HEK293 (cell line): ENCODE results near the gene NOXRED1.

ENCODE experiments used
- GLI2 ChIP-seq: fragments of 450-650 bp; formaldehyde crosslinking; IDR thresholded peaks from 2 replicates; pipeline ENCODE4; 2017; ENCODE audit warnings: missing biosample characterization, missing genetic modification characterization, low read depth, borderline replicate concordance
- HOXA7 ChIP-seq: sonication (generic); formaldehyde crosslinking; IDR thresholded peaks from 2 replicates; pipeline ENCODE4 v1.8.1; 2022; ENCODE audit warnings: missing genetic modification reagents, borderline replicate concordance
- MYNN ChIP-seq: fragments of 450-650 bp; formaldehyde crosslinking; IDR thresholded peaks from 2 replicates; pipeline ENCODE4 v1.5.1; 2016; ENCODE audit warnings: missing biosample characterization, missing genetic modification characterization, borderline replicate concordance
- PRDM1 ChIP-seq: fragments of 450-650 bp; formaldehyde crosslinking; IDR thresholded peaks from 2 replicates; pipeline ENCODE4; 2016; ENCODE audit warnings: missing biosample characterization, missing genetic modification characterization
- ZBTB17 ChIP-seq: fragments of 450-650 bp; formaldehyde crosslinking; IDR thresholded peaks from 2 replicates; pipeline ENCODE4 v1.5.1; 2016; ENCODE audit warnings: missing biosample characterization, missing genetic modification characterization
- ZNF184 ChIP-seq: fragments of 450-650 bp; IDR thresholded peaks from 2 replicates; pipeline ENCODE4 v1.5.1; 2018; ENCODE audit warnings: missing biosample characterization, mild to moderate bottlenecking, missing genetic modification characterization
- ZNF2 ChIP-seq: fragments of 450-650 bp; formaldehyde crosslinking; IDR thresholded peaks from 2 replicates; pipeline ENCODE4 v1.5.1; 2016; ENCODE audit warnings: missing biosample characterization, missing genetic modification characterization
- ZNF341 ChIP-seq: fragments of 450-650 bp; formaldehyde crosslinking; IDR thresholded peaks from 2 replicates; pipeline ENCODE4; 2016; ENCODE audit warnings: low read depth, missing biosample characterization, missing genetic modification characterization
- ZNF416 ChIP-seq: fragments of 450-650 bp; formaldehyde crosslinking; IDR thresholded peaks from 2 replicates; pipeline ENCODE4 v1.5.1; 2016; ENCODE audit warnings: missing biosample characterization, missing genetic modification characterization
- ZNF521 ChIP-seq: fragments of 450-650 bp; formaldehyde crosslinking; IDR thresholded peaks from 2 replicates; pipeline ENCODE4 v1.5.1; 2017; ENCODE audit warnings: missing biosample characterization, mild to moderate bottlenecking, missing genetic modification characterization
- ZNF621 ChIP-seq: fragments of 450-650 bp; formaldehyde crosslinking; IDR thresholded peaks from 2 replicates; pipeline ENCODE4 v1.5.1; 2017; ENCODE audit warnings: missing biosample characterization, missing genetic modification characterization
- ZNF654 ChIP-seq: fragments of 450-650 bp; formaldehyde crosslinking; IDR thresholded peaks from 2 replicates; pipeline ENCODE4 v1.5.1; 2016; ENCODE audit warnings: low read depth, missing biosample characterization, missing genetic modification characterization
- ZNF701 ChIP-seq: fragments of 450-650 bp; formaldehyde crosslinking; IDR thresholded peaks from 2 replicates; pipeline ENCODE4 v1.5.1; 2016; ENCODE audit warnings: missing biosample characterization, missing genetic modification characterization
- ZNF785 ChIP-seq: fragments of 450-650 bp; formaldehyde crosslinking; IDR thresholded peaks from 2 replicates; pipeline ENCODE4 v1.5.1; 2016; ENCODE audit warnings: missing biosample characterization, missing genetic modification characterization
- TF ChIP-seq, protein P1 (sequence below): fragments of 450-650 bp; formaldehyde crosslinking; IDR thresholded peaks from 2 replicates; pipeline ENCODE4 v1.5.1; 2016; ENCODE audit warnings: missing biosample characterization, missing genetic modification characterization
- TF ChIP-seq, protein P2 (sequence below): fragments of 450-650 bp; formaldehyde crosslinking; IDR thresholded peaks from 2 replicates; pipeline ENCODE4 v1.5.1; 2016; ENCODE audit warnings: missing biosample characterization, missing genetic modification characterization, borderline replicate concordance
- TF ChIP-seq, protein P3 (sequence below): IDR thresholded peaks from 2 replicates; pipeline ENCODE4 v1.6.1; 2011; ENCODE audit warnings: mild to moderate bottlenecking, low read depth, low read length, borderline replicate concordance
- TF ChIP-seq, protein P4 (sequence below): fragments of 450-650 bp; formaldehyde crosslinking; IDR thresholded peaks from 2 replicates; pipeline ENCODE4 v1.5.1; 2016; ENCODE audit warnings: missing biosample characterization, missing genetic modification characterization, borderline replicate concordance
- TF ChIP-seq, protein P5 (sequence below): fragments of 450-650 bp; formaldehyde crosslinking; IDR thresholded peaks from 2 replicates; pipeline ENCODE4 v1.5.1; 2016; ENCODE audit warnings: missing biosample characterization, missing genetic modification characterization
- TF ChIP-seq, protein P6 (sequence below): fragments of 450-650 bp; formaldehyde crosslinking; IDR thresholded peaks from 2 replicates; pipeline ENCODE4 v1.5.1; 2016; ENCODE audit warnings: missing biosample characterization, missing genetic modification characterization
- TF ChIP-seq, protein P7 (sequence below): fragments of 450-650 bp; formaldehyde crosslinking; IDR thresholded peaks from 2 replicates; pipeline ENCODE4 v1.5.1; 2016; ENCODE audit warnings: missing biosample characterization, missing genetic modification characterization

NOXRED1 gene

DNA sequence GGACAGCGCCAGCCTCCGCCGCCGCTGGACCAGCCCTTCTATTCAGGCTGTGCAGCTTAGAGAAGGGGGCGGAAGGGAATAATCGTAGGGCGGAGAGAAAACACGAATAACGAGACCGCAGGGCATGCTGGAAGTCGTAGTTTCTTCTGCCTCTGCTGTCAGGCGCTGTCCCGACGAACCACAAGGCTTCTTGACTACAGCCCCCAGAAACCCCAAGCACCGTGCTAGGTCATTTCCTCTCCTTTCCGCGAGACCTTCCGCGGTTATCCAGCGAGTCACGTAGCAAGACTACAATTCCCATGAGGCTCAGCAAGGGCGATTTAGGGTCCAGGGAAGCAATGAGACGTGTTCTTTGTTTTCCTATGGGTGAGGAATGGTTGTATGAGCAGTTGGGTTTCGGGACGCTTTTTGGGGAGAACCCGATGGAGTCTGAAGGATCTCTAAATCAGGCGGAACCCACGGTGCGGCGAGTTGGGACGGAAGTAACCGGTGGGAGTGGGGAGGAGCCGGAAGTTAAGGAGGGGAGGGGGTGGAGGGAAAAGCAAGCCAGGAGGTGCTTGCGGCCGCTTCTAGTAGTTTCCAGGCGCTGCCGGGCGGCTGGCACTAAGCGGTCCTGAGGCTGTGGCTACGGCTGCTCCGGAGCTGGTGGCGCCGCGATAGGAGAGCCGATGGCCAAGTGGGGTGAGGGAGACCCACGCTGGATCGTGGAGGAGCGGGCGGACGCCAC, 34.4 kb upstream of the NOXRED1 start, which contains the start of the genes AHSA1 and VIPAS39 (continued):
- TF ChIP-seq ZNF184 (no peak), ZNF701 (tag by site-specific recombination) (no peak), GLI2 (tag by site-specific recombination) (no peak), ZNF416 (no peak), ZNF785 (tag by site-specific recombination) (no peak), ZNF654 (tag by site-specific recombination) (no peak), ZBTB17 (tag by site-specific recombination) (peak; percentile 88), ZNF521 (tag by site-specific recombination) (no peak), PRDM1 (tag by site-specific recombination) (no peak), ZNF341 (tag by site-specific recombination) (peak; percentile 98), MYNN (tag by site-specific recombination) (no peak), ZNF621 (tag by site-specific recombination) (no peak), HOXA7 (CRISPR knock-in tag) (no peak), ZNF2 (tag by site-specific recombination) (no peak)
- TF ChIP-seq, protein P1, sequence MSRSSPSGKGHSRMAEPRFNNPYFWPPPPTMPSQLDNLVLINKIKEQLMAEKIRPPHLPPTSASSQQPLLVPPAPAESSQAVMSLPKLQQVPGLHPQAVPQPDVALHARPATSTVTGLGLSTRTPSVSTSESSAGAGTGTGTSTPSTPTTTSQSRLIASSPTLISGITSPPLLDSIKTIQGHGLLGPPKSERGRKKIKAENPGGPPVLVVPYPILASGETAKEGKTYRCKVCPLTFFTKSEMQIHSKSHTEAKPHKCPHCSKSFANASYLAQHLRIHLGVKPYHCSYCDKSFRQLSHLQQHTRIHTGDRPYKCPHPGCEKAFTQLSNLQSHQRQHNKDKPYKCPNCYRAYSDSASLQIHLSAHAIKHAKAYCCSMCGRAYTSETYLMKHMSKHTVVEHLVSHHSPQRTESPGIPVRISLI (tag by site-specific recombination) = no peak
- TF ChIP-seq, protein P2, sequence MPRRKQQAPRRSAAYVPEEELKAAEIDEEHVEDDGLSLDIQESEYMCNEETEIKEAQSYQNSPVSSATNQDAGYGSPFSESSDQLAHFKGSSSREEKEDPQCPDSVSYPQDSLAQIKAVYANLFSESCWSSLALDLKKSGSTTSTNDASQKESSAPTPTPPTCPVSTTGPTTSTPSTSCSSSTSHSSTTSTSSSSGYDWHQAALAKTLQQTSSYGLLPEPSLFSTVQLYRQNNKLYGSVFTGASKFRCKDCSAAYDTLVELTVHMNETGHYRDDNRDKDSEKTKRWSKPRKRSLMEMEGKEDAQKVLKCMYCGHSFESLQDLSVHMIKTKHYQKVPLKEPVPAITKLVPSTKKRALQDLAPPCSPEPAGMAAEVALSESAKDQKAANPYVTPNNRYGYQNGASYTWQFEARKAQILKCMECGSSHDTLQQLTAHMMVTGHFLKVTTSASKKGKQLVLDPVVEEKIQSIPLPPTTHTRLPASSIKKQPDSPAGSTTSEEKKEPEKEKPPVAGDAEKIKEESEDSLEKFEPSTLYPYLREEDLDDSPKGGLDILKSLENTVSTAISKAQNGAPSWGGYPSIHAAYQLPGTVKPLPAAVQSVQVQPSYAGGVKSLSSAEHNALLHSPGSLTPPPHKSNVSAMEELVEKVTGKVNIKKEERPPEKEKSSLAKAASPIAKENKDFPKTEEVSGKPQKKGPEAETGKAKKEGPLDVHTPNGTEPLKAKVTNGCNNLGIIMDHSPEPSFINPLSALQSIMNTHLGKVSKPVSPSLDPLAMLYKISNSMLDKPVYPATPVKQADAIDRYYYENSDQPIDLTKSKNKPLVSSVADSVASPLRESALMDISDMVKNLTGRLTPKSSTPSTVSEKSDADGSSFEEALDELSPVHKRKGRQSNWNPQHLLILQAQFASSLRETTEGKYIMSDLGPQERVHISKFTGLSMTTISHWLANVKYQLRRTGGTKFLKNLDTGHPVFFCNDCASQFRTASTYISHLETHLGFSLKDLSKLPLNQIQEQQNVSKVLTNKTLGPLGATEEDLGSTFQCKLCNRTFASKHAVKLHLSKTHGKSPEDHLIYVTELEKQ (tag by site-specific recombination) = no peak
- TF ChIP-seq, protein P3, sequence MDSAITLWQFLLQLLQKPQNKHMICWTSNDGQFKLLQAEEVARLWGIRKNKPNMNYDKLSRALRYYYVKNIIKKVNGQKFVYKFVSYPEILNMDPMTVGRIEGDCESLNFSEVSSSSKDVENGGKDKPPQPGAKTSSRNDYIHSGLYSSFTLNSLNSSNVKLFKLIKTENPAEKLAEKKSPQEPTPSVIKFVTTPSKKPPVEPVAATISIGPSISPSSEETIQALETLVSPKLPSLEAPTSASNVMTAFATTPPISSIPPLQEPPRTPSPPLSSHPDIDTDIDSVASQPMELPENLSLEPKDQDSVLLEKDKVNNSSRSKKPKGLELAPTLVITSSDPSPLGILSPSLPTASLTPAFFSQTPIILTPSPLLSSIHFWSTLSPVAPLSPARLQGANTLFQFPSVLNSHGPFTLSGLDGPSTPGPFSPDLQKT = peak; percentile 92
- TF ChIP-seq, protein P4, sequence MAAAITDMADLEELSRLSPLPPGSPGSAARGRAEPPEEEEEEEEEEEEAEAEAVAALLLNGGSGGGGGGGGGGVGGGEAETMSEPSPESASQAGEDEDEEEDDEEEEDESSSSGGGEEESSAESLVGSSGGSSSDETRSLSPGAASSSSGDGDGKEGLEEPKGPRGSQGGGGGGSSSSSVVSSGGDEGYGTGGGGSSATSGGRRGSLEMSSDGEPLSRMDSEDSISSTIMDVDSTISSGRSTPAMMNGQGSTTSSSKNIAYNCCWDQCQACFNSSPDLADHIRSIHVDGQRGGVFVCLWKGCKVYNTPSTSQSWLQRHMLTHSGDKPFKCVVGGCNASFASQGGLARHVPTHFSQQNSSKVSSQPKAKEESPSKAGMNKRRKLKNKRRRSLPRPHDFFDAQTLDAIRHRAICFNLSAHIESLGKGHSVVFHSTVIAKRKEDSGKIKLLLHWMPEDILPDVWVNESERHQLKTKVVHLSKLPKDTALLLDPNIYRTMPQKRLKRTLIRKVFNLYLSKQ (tag by site-specific recombination) = no peak
- TF ChIP-seq, protein P5, sequence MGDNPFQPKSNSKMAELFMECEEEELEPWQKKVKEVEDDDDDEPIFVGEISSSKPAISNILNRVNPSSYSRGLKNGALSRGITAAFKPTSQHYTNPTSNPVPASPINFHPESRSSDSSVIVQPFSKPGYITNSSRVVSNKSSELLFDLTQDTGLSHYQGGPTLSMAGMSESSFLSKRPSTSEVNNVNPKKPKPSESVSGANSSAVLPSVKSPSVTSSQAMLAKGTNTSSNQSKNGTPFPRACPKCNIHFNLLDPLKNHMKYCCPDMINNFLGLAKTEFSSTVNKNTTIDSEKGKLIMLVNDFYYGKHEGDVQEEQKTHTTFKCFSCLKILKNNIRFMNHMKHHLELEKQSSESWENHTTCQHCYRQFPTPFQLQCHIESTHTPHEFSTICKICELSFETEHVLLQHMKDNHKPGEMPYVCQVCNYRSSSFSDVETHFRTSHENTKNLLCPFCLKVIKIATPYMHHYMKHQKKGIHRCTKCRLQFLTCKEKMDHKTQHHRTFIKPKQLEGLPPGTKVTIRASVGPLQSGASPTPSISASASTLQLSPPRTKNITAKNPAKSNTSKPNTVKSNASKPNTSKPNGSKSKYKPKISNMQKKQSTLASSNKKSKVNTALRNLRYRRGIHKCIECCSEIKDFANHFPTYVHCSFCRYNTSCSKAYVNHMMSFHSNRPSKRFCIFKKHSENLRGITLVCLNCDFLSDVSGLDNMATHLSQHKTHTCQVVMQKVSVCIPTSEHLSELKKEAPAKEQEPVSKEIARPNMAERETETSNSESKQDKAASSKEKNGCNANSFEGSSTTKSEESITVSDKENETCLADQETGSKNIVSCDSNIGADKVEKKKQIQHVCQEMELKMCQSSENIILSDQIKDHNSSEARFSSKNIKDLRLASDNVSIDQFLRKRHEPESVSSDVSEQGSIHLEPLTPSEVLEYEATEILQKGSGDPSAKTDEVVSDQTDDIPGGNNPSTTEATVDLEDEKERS (tag by site-specific recombination) = no peak
- TF ChIP-seq, protein P6, sequence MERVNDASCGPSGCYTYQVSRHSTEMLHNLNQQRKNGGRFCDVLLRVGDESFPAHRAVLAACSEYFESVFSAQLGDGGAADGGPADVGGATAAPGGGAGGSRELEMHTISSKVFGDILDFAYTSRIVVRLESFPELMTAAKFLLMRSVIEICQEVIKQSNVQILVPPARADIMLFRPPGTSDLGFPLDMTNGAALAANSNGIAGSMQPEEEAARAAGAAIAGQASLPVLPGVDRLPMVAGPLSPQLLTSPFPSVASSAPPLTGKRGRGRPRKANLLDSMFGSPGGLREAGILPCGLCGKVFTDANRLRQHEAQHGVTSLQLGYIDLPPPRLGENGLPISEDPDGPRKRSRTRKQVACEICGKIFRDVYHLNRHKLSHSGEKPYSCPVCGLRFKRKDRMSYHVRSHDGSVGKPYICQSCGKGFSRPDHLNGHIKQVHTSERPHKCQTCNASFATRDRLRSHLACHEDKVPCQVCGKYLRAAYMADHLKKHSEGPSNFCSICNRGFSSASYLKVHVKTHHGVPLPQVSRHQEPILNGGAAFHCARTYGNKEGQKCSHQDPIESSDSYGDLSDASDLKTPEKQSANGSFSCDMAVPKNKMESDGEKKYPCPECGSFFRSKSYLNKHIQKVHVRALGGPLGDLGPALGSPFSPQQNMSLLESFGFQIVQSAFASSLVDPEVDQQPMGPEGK (tag by site-specific recombination) = peak; percentile 37; the same call in 1 of the 2 replicates
- TF ChIP-seq, protein P7, sequence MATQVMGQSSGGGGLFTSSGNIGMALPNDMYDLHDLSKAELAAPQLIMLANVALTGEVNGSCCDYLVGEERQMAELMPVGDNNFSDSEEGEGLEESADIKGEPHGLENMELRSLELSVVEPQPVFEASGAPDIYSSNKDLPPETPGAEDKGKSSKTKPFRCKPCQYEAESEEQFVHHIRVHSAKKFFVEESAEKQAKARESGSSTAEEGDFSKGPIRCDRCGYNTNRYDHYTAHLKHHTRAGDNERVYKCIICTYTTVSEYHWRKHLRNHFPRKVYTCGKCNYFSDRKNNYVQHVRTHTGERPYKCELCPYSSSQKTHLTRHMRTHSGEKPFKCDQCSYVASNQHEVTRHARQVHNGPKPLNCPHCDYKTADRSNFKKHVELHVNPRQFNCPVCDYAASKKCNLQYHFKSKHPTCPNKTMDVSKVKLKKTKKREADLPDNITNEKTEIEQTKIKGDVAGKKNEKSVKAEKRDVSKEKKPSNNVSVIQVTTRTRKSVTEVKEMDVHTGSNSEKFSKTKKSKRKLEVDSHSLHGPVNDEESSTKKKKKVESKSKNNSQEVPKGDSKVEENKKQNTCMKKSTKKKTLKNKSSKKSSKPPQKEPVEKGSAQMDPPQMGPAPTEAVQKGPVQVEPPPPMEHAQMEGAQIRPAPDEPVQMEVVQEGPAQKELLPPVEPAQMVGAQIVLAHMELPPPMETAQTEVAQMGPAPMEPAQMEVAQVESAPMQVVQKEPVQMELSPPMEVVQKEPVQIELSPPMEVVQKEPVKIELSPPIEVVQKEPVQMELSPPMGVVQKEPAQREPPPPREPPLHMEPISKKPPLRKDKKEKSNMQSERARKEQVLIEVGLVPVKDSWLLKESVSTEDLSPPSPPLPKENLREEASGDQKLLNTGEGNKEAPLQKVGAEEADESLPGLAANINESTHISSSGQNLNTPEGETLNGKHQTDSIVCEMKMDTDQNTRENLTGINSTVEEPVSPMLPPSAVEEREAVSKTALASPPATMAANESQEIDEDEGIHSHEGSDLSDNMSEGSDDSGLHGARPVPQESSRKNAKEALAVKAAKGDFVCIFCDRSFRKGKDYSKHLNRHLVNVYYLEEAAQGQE (tag by site-specific recombination) = no peak
- TF ChIP-seq, all 188 proteins: peak for 44
